Smooth muscle cell (in vitro differentiated cells): ENCODE measurements around the gene TMEM163. TPM values are rescaled to one million over a fixed set of nuclear protein-coding genes. Genes with fewer than 3 reads are reported as not detected.

Experiments used
- DNase-seq: peaks from one replicate; lab custom pipeline; 2025; ENCODE audit not compliant: unreplicated experiment; lab: John Stamatoyannopoulos, UW
- H2AFZ ChIP-seq: fragments of 200-600 bp; sonication (generic); 2 replicates; pipeline ENCODE4 v1.6.0; 2016; ENCODE audit warnings: antibody characterized with exemption, low read depth, mild to moderate bottlenecking
- H3F3A ChIP-seq: fragments of 200-600 bp; sonication (generic); 2 replicates; pipeline ENCODE4 v1.6.0; 2017; ENCODE audit warnings: antibody characterized with exemption, low read depth
- H3K27ac ChIP-seq: fragments of 200-600 bp; sonication (generic); 2 replicates; pipeline ENCODE4 v1.5.1; 2016; ENCODE audit warnings: low read depth, mild to moderate bottlenecking
- H3K27me3 ChIP-seq: fragments of 200-600 bp; sonication (generic); 2 replicates; pipeline ENCODE4 v1.6.1; 2016; ENCODE audit warnings: low read depth, mild to moderate bottlenecking
- H3K36me3 ChIP-seq: fragments of 200-600 bp; sonication (generic); 2 replicates; pipeline ENCODE4 v1.5.1; 2016; ENCODE audit warnings: low read depth
- H3K4me1 ChIP-seq: fragments of 200-600 bp; sonication (generic); 2 replicates; pipeline ENCODE4 v1.5.1; 2016; ENCODE audit warnings: low read depth
- H3K4me2 ChIP-seq: fragments of 200-600 bp; sonication (generic); 2 replicates; pipeline ENCODE4 v1.6.0; 2016; ENCODE audit warnings: mild to moderate bottlenecking
- H3K4me3 ChIP-seq: fragments of 200-600 bp; sonication (generic); 2 replicates; pipeline ENCODE4 v1.5.1; 2016; ENCODE audit warnings: mild to moderate bottlenecking
- H3K79me2 ChIP-seq: fragments of 200-600 bp; sonication (generic); 2 replicates; pipeline ENCODE4 v1.6.0; 2016; ENCODE audit warnings: low read depth, mild to moderate bottlenecking
- H3K9ac ChIP-seq: fragments of 200-600 bp; sonication (generic); 2 replicates; pipeline ENCODE4 v1.6.0; 2016; ENCODE audit warnings: low read depth
- H3K9me3 ChIP-seq: fragments of 200-600 bp; sonication (generic); replicated peaks from 2 replicates; pipeline ENCODE4 v1.5.1; 2016; ENCODE audit warnings: low read depth
- H4K20me1 ChIP-seq: fragments of 200-600 bp; sonication (generic); 2 replicates; pipeline ENCODE4 v1.6.0; 2016; ENCODE audit warnings: low read depth
- CTCF ChIP-seq: fragments of 200-600 bp; sonication (generic); IDR thresholded peaks from 2 replicates; pipeline ENCODE4 v1.5.1; 2017; ENCODE audit warnings: borderline replicate concordance, mild to moderate bottlenecking, antibody characterized with exemption; ENCODE audit not compliant: insufficient read depth, poor library complexity, severe bottlenecking
- WGBS: methylation state at CpG from one replicate; pipeline ENCODE4 v1.1.7; 2016; ENCODE audit warnings: low lambda C conversion rate; 5-methylcytosine and 5-hydroxymethylcytosine counted together
- polyA plus RNA-seq: library from polyadenylated mRNA; unstranded; fragments of >200 nt; fragmentation: Nextera tagmentation; extraction: Ambion mirVana; gene quantifications from 2 replicates; pipeline ENCODE4 v1.2.1, GENCODE V29; 2016
- total RNA-seq: library from RNA; depleted of rRNA; stranded (reverse); fragments of >200 nt; gene quantifications from 2 replicates; pipeline ENCODE4 v1.2.3, GENCODE V29; 2014

Gene TMEM163
- total and polyA plus RNA-seq, 2 experiments from 2014 or later, result 0.31 TPM; not detected in 1

- no peak overlapping the region for H3K4me2 ChIP-seq
- TF ChIP-seq CTCF, result no peak
- no peaks in the 10 kb centered on the region for H3K79me2 ChIP-seq
- no peaks in the 10 kb centered on the region for H3F3A ChIP-seq
- no peak overlapping the region for H3K4me3 ChIP-seq
- H3K4me1 ChIP-seq, result peaks cover 13% of the 10 kb centered on the region
- 81% methylated on average over 6 of the region's 6 CpGs for WGBS
- no peak overlapping the region for H3K27ac ChIP-seq
- H3K36me3 ChIP-seq, result no peaks in the 10 kb centered on the region
- no peak for DNase-seq
- no peak overlapping the region for H2AFZ ChIP-seq
- no peaks in the 10 kb centered on the region for H3K27me3 ChIP-seq
- no peaks in the 10 kb centered on the region for H4K20me1 ChIP-seq
- no peaks in the 10 kb centered on the region for H3K9me3 ChIP-seq
- no peak overlapping the region for H3K9ac ChIP-seq
Measured at GRCh38 chr2:134501476-134502091, 217.2 kb downstream of the TMEM163 start.

- Histone ChIP-seq H3K27ac (no peak overlapping the region), H3K9me3 (no peaks in the 10 kb centered on the region), H4K20me1 (no peaks in the 10 kb centered on the region), H3K79me2 (no peaks in the 10 kb centered on the region), H3K9ac (no peak overlapping the region), H2AFZ (no peak overlapping the region), H3K4me3 (no peak overlapping the region), H3K27me3 (no peaks in the 10 kb centered on the region), H3K36me3 (no peaks in the 10 kb centered on the region), H3F3A (no peaks in the 10 kb centered on the region), H3K4me1 (peaks cover 13% of the 10 kb centered on the region), H3K4me2 (no peak overlapping the region)
- no peak for TF ChIP-seq CTCF
- DNase-seq, result no peak
- 70% methylated on average over 9 of the region's 9 CpGs for WGBS
Measured at GRCh38 chr2:134500211-134500935, 218.4 kb downstream of the TMEM163 start.

- Histone ChIP-seq H3K79me2 (no peaks in the 10 kb centered on the region), H3K9me3 (no peaks in the 10 kb centered on the region), H3K27ac (no peak overlapping the region), H3K4me2 (no peak overlapping the region), H3K36me3 (no peaks in the 10 kb centered on the region), H3K4me1 (peaks cover 13% of the 10 kb centered on the region), H3K4me3 (no peak overlapping the region), H4K20me1 (no peaks in the 10 kb centered on the region), H3K27me3 (no peaks in the 10 kb centered on the region), H3F3A (no peaks in the 10 kb centered on the region), H2AFZ (no peak overlapping the region), H3K9ac (no peak overlapping the region)
- TF ChIP-seq CTCF, result no peak
- WGBS, result 77% methylated on average over 9 of the region's 9 CpGs
- DNase-seq, result no peak
Measured at GRCh38 chr2:134499307-134499926, 219.4 kb downstream of the TMEM163 start.
